Measurements from ENCODE around the gene ZNF232. TPM values are rescaled to one million over a fixed set of nuclear protein-coding genes. Genes with fewer than 3 reads are reported as not detected.
"Not testable (repeated sequence)": the region's sequence is repeated elsewhere in the genome, so short reads cannot be mapped to it uniquely, and the experiment has no call there.

Gene ZNF232
- total and polyA plus RNA-seq, 2 donors (not counting 1 experiment from before 2014, with no cell fraction given) = 9.9 to 17.4 TPM

GRCh38 chr17:5122586-5123342 is 11.1 kb upstream of the ZNF232 start:
- Histone ChIP-seq H3K27ac (ENCODE audit: low read length in 2 of 2) (no peak overlapping the region), H3K4me2 (replicated peaks; ENCODE audit: low read depth, low read length, poor library complexity, severe bottlenecking) (peak overlapping the region; percentile 85), H2AFZ (ENCODE audit: insufficient read depth, low read depth, low read length, poor library complexity, severe bottlenecking) (peak overlapping the region; percentile 75), H3K4me3 (ENCODE audit: control extremely low read depth in 1 of 5, extremely low read depth in 1 of 5, insufficient read depth in 1 of 5, low read depth in 2 of 5, low read length in 4 of 5) (peak overlapping the region in 4 of 5 experiments; percentile 28 to 54 (median 44)), H3K27me3 (replicated peaks in 1 of 4; ENCODE audit: control extremely low read depth in 1 of 4, control insufficient read depth in 3 of 4, insufficient read depth in 4 of 4, low read length in 3 of 4) (peaks cover 0 to 17% (median 6%) of the 10 kb centered on the region in 4 experiments), H3K4me1 (ENCODE audit: control insufficient read depth in 2 of 2, insufficient read depth in 2 of 2, low read length in 2 of 2) (peaks cover 7 to 10% of the 10 kb centered on the region in 2 donors), H3K9ac (ENCODE audit: low read length) (peak overlapping the region; percentile 50), H3K9me3 (ENCODE audit: control extremely low read depth in 1 of 3, control insufficient read depth in 2 of 3, insufficient read depth in 1 of 3, low read length in 2 of 3) (peaks cover 0 to 17% (median 0%) of the 10 kb centered on the region in 3 donors), H4K20me1 (ENCODE audit: control insufficient read depth, insufficient read depth, low read length, poor library complexity, severe bottlenecking) (no peaks in the 10 kb centered on the region), H3K36me3 (replicated peaks in 1 of 2; ENCODE audit: control extremely low read depth in 1 of 2, control insufficient read depth in 1 of 2, extremely low read depth in 1 of 2, insufficient read depth in 2 of 2, low read length in 1 of 2) (no peaks in the 10 kb centered on the region), H3K79me2 (ENCODE audit: control insufficient read depth, insufficient read depth, low read length) (no peaks in the 10 kb centered on the region)
- DNase-seq = peak; percentile 50
- peak overlapping the region; percentile 61 for H3K27ac Mint-ChIP-seq
- ATAC-seq (ENCODE audit: low read depth) = peak; percentile 72
- 11% methylated on average over 75 of the region's 75 CpGs for WGBS (ENCODE audit: insufficient coverage)
- POLR2A ChIA-PET = no interaction called here
- peaks cover 11% of the 10 kb centered on the region for H3K4me1 Mint-ChIP-seq
- CTCF ChIA-PET = no interaction called here
- H3K4me3 Mint-ChIP-seq = peak overlapping the region; percentile 66
- TF ChIP-seq CTCF (IDR thresholded peaks at IDR 0.05) (peak; percentile 23), EZH2 (IDR thresholded peaks at IDR 0.05; ENCODE audit: borderline replicate concordance, insufficient read depth, low read depth, low read length, poor library complexity, severe bottlenecking) (no peak)
- intact Hi-C loops (cut with micrococcal nuclease) = no loop called here
- no peaks in the 10 kb centered on the region for H3K9me3 Mint-ChIP-seq (ENCODE audit: insufficient read depth)
- peaks cover 40% of the 10 kb centered on the region for H3K27me3 Mint-ChIP-seq

GRCh38 chr17:5122056-5122455 is 10.4 kb upstream of the ZNF232 start:
- H3K27ac ChIP-seq (ENCODE audit: low read length in 2 of 2); H3K9ac ChIP-seq (ENCODE audit: low read length); intact Hi-C loops (cut with micrococcal nuclease); H3K27ac Mint-ChIP-seq; H2AFZ ChIP-seq (ENCODE audit: insufficient read depth, low read depth, low read length, poor library complexity, severe bottlenecking); H3K4me1 ChIP-seq (ENCODE audit: control insufficient read depth in 2 of 2, insufficient read depth in 2 of 2, low read length in 2 of 2); ATAC-seq (ENCODE audit: low read depth); H3K4me3 ChIP-seq (ENCODE audit: control extremely low read depth in 1 of 5, extremely low read depth in 1 of 5, insufficient read depth in 1 of 5, low read depth in 2 of 5, low read length in 4 of 5); POLR2A ChIA-PET; H3K79me2 ChIP-seq (ENCODE audit: control insufficient read depth, insufficient read depth, low read length); H4K20me1 ChIP-seq (ENCODE audit: control insufficient read depth, insufficient read depth, low read length, poor library complexity, severe bottlenecking); H3K9me3 Mint-ChIP-seq (ENCODE audit: insufficient read depth); DNase-seq; H3K36me3 ChIP-seq (replicated peaks in 1 of 2; ENCODE audit: control extremely low read depth in 1 of 2, control insufficient read depth in 1 of 2, extremely low read depth in 1 of 2, insufficient read depth in 2 of 2, low read length in 1 of 2); CTCF ChIA-PET: not testable (repeated sequence)
- peak overlapping the region; percentile 55 for H3K4me3 Mint-ChIP-seq
- H3K4me1 Mint-ChIP-seq = peaks cover 11% of the 10 kb centered on the region
- H3K27me3 Mint-ChIP-seq = peaks cover 37% of the 10 kb centered on the region
- WGBS (ENCODE audit: insufficient coverage) = 89% methylated on average over 6 of the region's 7 CpGs
- Histone ChIP-seq H3K9me3 (ENCODE audit: control extremely low read depth in 1 of 3, control insufficient read depth in 2 of 3, insufficient read depth in 1 of 3, low read length in 2 of 3) (peaks cover 0 to 17% (median 0%) of the 10 kb centered on the region in 3 donors), H3K4me2 (replicated peaks; ENCODE audit: low read depth, low read length, poor library complexity, severe bottlenecking) (peak overlapping the region; percentile 85), H3K27me3 (replicated peaks in 1 of 4; ENCODE audit: control extremely low read depth in 1 of 4, control insufficient read depth in 3 of 4, insufficient read depth in 4 of 4, low read length in 3 of 4) (peaks cover 0 to 17% (median 6%) of the 10 kb centered on the region in 4 experiments)

Measured in B cell (primary cell).